Measurements from ENCODE around the gene DSCAML1. TPM values are rescaled to one million over a fixed set of nuclear protein-coding genes. Genes with fewer than 3 reads are reported as not detected.

DSCAML1 gene
- total RNA-seq, 6 donors from 2014 or later: 0.30 to 3.1 (median 1.3) TPM

GRCh38 chr11:117547195-117547850 is 249.7 kb downstream of the DSCAML1 start:
- ATAC-seq (ENCODE audit: low FRiP score in 2 of 2) (no peak), DNase-seq (no peak)
- Histone ChIP-seq H3K9me3 (peaks cover 0 to 6% (median 5%) of the 10 kb centered on the region in 4 donors), H3K27ac (no peak overlapping the region), H3K36me3 (no peaks in the 10 kb centered on the region), H3K27me3 (no peaks in the 10 kb centered on the region), H3K4me1 (no peaks in the 10 kb centered on the region), H3K4me3 (no peak overlapping the region)
- 71 to 79% methylated on average over 16 of the region's 16 CpGs for WGBS, 2 donors
- TF ChIP-seq POLR2A (IDR thresholded peaks at IDR 0.05): no peak
- TF ChIP-seq EP300 (IDR thresholded peaks at IDR 0.05): no peak
- TF ChIP-seq POLR2AphosphoS5 (IDR thresholded peaks at IDR 0.05): no peak
- no peak for TF ChIP-seq CTCF (IDR thresholded peaks at IDR 0.05)

GRCh38 chr11:117546431-117547194 is 250.4 kb downstream of the DSCAML1 start:
- WGBS, 2 donors: 77 to 82% methylated on average over 10 to 12 of the region's 12 CpGs
- no peak for DNase-seq

GRCh38 chr11:117545706-117546105 is 251.3 kb downstream of the DSCAML1 start:
- Histone ChIP-seq H3K4me3 (no peak overlapping the region), H3K36me3 (no peaks in the 10 kb centered on the region), H3K9me3 (peaks cover 0 to 6% (median 5%) of the 10 kb centered on the region in 4 donors), H3K27me3 (no peaks in the 10 kb centered on the region), H3K4me1 (no peaks in the 10 kb centered on the region), H3K27ac (no peak overlapping the region)
- DNase-seq (no peak), ATAC-seq (ENCODE audit: low FRiP score in 2 of 2) (no peak)
- 91 to 95% methylated on average over 12 of the region's 12 CpGs for WGBS, 2 donors
- TF ChIP-seq EP300 (IDR thresholded peaks at IDR 0.05): no peak
- no peak for TF ChIP-seq POLR2A (IDR thresholded peaks at IDR 0.05)
- TF ChIP-seq POLR2AphosphoS5 (IDR thresholded peaks at IDR 0.05): no peak

More at GRCh38 chr11:117546431-117547194, 250.4 kb downstream of the DSCAML1 start:
- no peaks in the 10 kb centered on the region for H3K36me3 ChIP-seq
- H3K4me3 ChIP-seq: no peak overlapping the region
- H3K27me3 ChIP-seq: no peaks in the 10 kb centered on the region
- H3K4me1 ChIP-seq: no peaks in the 10 kb centered on the region
- no peak for TF ChIP-seq CTCF (IDR thresholded peaks at IDR 0.05)
- no peak for TF ChIP-seq POLR2A (IDR thresholded peaks at IDR 0.05)
- no peak for TF ChIP-seq POLR2AphosphoS5 (IDR thresholded peaks at IDR 0.05)
- TF ChIP-seq EP300 (IDR thresholded peaks at IDR 0.05): no peak
- no peak for ATAC-seq (ENCODE audit: low FRiP score in 2 of 2)
- peaks cover 0 to 6% (median 5%) of the 10 kb centered on the region in 4 donors for H3K9me3 ChIP-seq
- H3K27ac ChIP-seq: no peak overlapping the region

GRCh38 chr11:117544130-117544800 is 252.8 kb downstream of the DSCAML1 start:
- DNase-seq: no peak
- H3K9me3 ChIP-seq: peaks cover 0 to 6% (median 5%) of the 10 kb centered on the region in 4 donors
- no peaks in the 10 kb centered on the region for H3K27me3 ChIP-seq
- no peak overlapping the region for H3K27ac ChIP-seq
- no peak overlapping the region for H3K4me3 ChIP-seq
- no peaks in the 10 kb centered on the region for H3K4me1 ChIP-seq
- no peak for ATAC-seq (ENCODE audit: low FRiP score in 2 of 2)
- H3K36me3 ChIP-seq: no peaks in the 10 kb centered on the region
- TF ChIP-seq CTCF (IDR thresholded peaks at IDR 0.05): no peak
- no peak for TF ChIP-seq POLR2AphosphoS5 (IDR thresholded peaks at IDR 0.05)
- TF ChIP-seq POLR2A (IDR thresholded peaks at IDR 0.05): no peak
- 77 to 87% methylated on average over 5 to 6 of the region's 6 CpGs for WGBS, 2 donors

- ATAC-seq (ENCODE audit: low FRiP score in 2 of 2) (no peak), DNase-seq (no peak)
- TF ChIP-seq EP300 (IDR thresholded peaks at IDR 0.05) (no peak), POLR2A (IDR thresholded peaks at IDR 0.05) (no peak)
- 75 to 81% methylated on average over 2 of the region's 2 CpGs for WGBS, 2 donors
- H3K4me3 ChIP-seq: no peak overlapping the region
- H3K36me3 ChIP-seq: no peaks in the 10 kb centered on the region
- no peaks in the 10 kb centered on the region for H3K4me1 ChIP-seq
- no peak overlapping the region for H3K27ac ChIP-seq
- H3K27me3 ChIP-seq: no peaks in the 10 kb centered on the region
- peaks cover 0 to 6% (median 5%) of the 10 kb centered on the region in 4 donors for H3K9me3 ChIP-seq
Measured at GRCh38 chr11:117541211-117541610, 255.8 kb downstream of the DSCAML1 start.

Data from upper lobe of left lung (tissue), 6 donors.